K562 (cell line): ENCODE measurements around the gene ANKRD24. TPM values are rescaled to one million over a fixed set of nuclear protein-coding genes. Genes with fewer than 3 reads are reported as not detected.

Experiments
- ATAC-seq: fragments of 200-7000 bp; cut with Tn5 transposase; 3 replicates; pipeline ENCODE4 v1.9.1; 2020; ENCODE audit warnings: moderate library complexity
- BruUV-seq: library from RNA; stranded (reverse); fragments of 400-500 nt; replicated peaks from 2 replicates; lab custom pipeline; 2021; lab: Mats Ljungman, UMichigan
- CTCF ChIA-PET: fragments of 300-600 bp; formaldehyde crosslinking; extraction: SDS; loops from one replicate; lab custom pipeline; 2021; ENCODE audit warnings: low intra/inter-chr PET ratio; lab: Yijun Ruan, JAX
- POLR2A ChIA-PET: fragments of 300-600, 350-650 bp; sonication (Branson Sonifier 250); formaldehyde crosslinking; extraction: SDS; loops from one replicate; lab custom pipeline; 2021; ENCODE audit warnings: antibody characterized with exemption, inconsistent platforms; lab: Yijun Ruan, JAX
- DNase-seq, 4 experiments: peaks; one replicate each; pipeline versions ENCODE4 v3.0.0 to v3.0.0-alpha.2; 2011 to 2018; ENCODE audit warnings: low spot score in 3 of 4, mixed read lengths in 3 of 4; ENCODE audit errors: extremely low read depth in 1 of 4
- FAIRE-seq: peaks from 2 replicates; lab custom pipeline; 2011; peaks lifted over from hg19 to GRCh38; lab: Jason Lieb, UNC
- H2AFZ ChIP-seq: 2 replicates; pipeline ENCODE4 v1.6.0; 2011; ENCODE audit warnings: low read depth, low read length, control low read depth, inconsistent platforms
- H3K27ac ChIP-seq: fragments of 200-600 bp; 3 replicates; pipeline ENCODE4 v1.8.0; 2011; ENCODE audit warnings: low read depth, mild to moderate bottlenecking, control low read depth, inconsistent platforms, low read length, moderate library complexity, mixed read lengths; ENCODE audit errors: extremely low read depth
- H3K27me3 ChIP-seq, 2 experiments: fragments of 300-600 bp in 1 of 2; 2 replicates in 1 of 2; 3 replicates in 1 of 2; pipeline versions ENCODE4 v1.6.0 to v1.8.0; 2011; ENCODE audit warnings: inconsistent platforms in 2 of 2, low read length in 2 of 2, mild to moderate bottlenecking in 1 of 2, mixed read lengths in 1 of 2, moderate library complexity in 1 of 2; ENCODE audit not compliant: control insufficient read depth in 2 of 2, insufficient read depth in 2 of 2
- H3K36me3 ChIP-seq: fragments of 300-600 bp; 3 replicates; pipeline ENCODE4 v1.8.0; 2011; ENCODE audit warnings: mild to moderate bottlenecking, low read length, inconsistent platforms; ENCODE audit not compliant: control insufficient read depth, insufficient read depth
- H3K4me1 ChIP-seq, 2 experiments: fragments of 200-600 bp in 1 of 2; replicated peaks in 1 of 2; 2 replicates in 1 of 2; 3 replicates in 1 of 2; pipeline versions ENCODE4 v1.5.1 to v1.8.0; 2011; ENCODE audit warnings: inconsistent platforms in 2 of 2, low read length in 2 of 2, mild to moderate bottlenecking in 1 of 2, mixed read lengths in 1 of 2, moderate library complexity in 1 of 2; ENCODE audit not compliant: control insufficient read depth in 2 of 2, insufficient read depth in 2 of 2
- H3K4me2 ChIP-seq: 2 replicates; pipeline ENCODE4 v1.6.1; 2011; ENCODE audit warnings: low read length, control low read depth, inconsistent platforms, mixed read lengths; ENCODE audit not compliant: insufficient read depth
- H3K4me3 ChIP-seq: fragments of 200-600 bp; sonication (generic), shearing (Covaris generic); 2 replicates; pipeline ENCODE4 v1.5.1; 2016; ENCODE audit warnings: control low read depth, inconsistent platforms
- H3K79me2 ChIP-seq: fragments of 200-600 bp; 3 replicates; pipeline ENCODE4 v1.8.0; 2011; ENCODE audit warnings: low read length, inconsistent platforms; ENCODE audit not compliant: control insufficient read depth, insufficient read depth
- H3K9ac ChIP-seq, 2 experiments: 2 replicates each; pipeline versions ENCODE4 v1.6.0 to v1.6.1; 2011; ENCODE audit warnings: low read depth in 2 of 2, low read length in 2 of 2, control low read depth in 1 of 2, inconsistent platforms in 1 of 2, mild to moderate bottlenecking in 1 of 2, mixed read lengths in 1 of 2; ENCODE audit not compliant: insufficient read depth in 1 of 2
- H3K9me1 ChIP-seq: one replicate; pipeline ENCODE4 v1.6.0; 2011; ENCODE audit warnings: inconsistent platforms, mild to moderate bottlenecking, low read length, moderate library complexity; ENCODE audit not compliant: control insufficient read depth, insufficient read depth
- H3K9me3 ChIP-seq: replicated peaks from 2 replicates; pipeline ENCODE4 v1.5.1; 2011; ENCODE audit warnings: low read depth, low read length, inconsistent platforms; ENCODE audit not compliant: control insufficient read depth, insufficient read depth
- H4K20me1 ChIP-seq: replicated peaks from 2 replicates; pipeline ENCODE4 v1.6.1; 2011; ENCODE audit warnings: low read length, inconsistent platforms, mixed read lengths; ENCODE audit not compliant: control insufficient read depth, insufficient read depth
- E2F6 ChIP-seq, 2 experiments: IDR thresholded peaks; 2 replicates each; pipeline ENCODE4 v1.6.1; 2011; ENCODE audit warnings: borderline replicate concordance in 1 of 2, control low read depth in 1 of 2, low read depth in 1 of 2, low read length in 1 of 2, mild to moderate bottlenecking in 1 of 2, mixed read lengths in 1 of 2, moderate library complexity in 1 of 2; ENCODE audit not compliant: insufficient read depth in 1 of 2, insufficient read length in 1 of 2, poor library complexity in 1 of 2, severe bottlenecking in 1 of 2; ENCODE audit errors: extremely low read depth in 1 of 2
- PCBP1 ChIP-seq: fragments of 200-400 bp; formaldehyde crosslinking; IDR thresholded peaks from 2 replicates; pipeline ENCODE4 v1.6.1; 2018; ENCODE audit warnings: mild to moderate bottlenecking, low read depth, low read length; ENCODE audit not compliant: poor library complexity, severe bottlenecking
- SPI1 ChIP-seq: IDR thresholded peaks from 2 replicates; pipeline ENCODE4 v1.6.1; 2011; ENCODE audit warnings: low read depth, low read length, control low read depth, borderline replicate concordance
- ZBTB33 ChIP-seq: sonication (generic); formaldehyde crosslinking; IDR thresholded peaks from 2 replicates; pipeline ENCODE4 v1.8.1; 2023; ENCODE audit warnings: mild to moderate bottlenecking, missing genetic modification reagents
- ZFP36 ChIP-seq: fragments of 150-350 bp; IDR thresholded peaks from 2 replicates; pipeline ENCODE4 v1.6.1; 2018; ENCODE audit warnings: low read length, low read depth; ENCODE audit not compliant: partially characterized antibody
- WGBS: fragments of 100-300 bp; shearing (Covaris generic); methylation state at CpG from one replicate; pipeline ENCODE4 v1.1.6; 2016; ENCODE audit warnings: low coverage, mixed read lengths; ENCODE audit not compliant: insufficient coverage; ENCODE audit errors: missing lambda C conversion rate; 5-methylcytosine and 5-hydroxymethylcytosine counted together
- in situ Hi-C: fragments of 300-500 bp; cut with MboI; formaldehyde crosslinking; loops from 4 replicates; pipeline ENCODE4 v1.15.0; 2018; ENCODE audit warnings: inconsistent platforms, mixed read lengths
- intact Hi-C: fragments of 100-400 bp; cut with micrococcal nuclease; formaldehyde crosslinking; loops from 2 replicates; pipeline ENCODE4 v1.14.2; 2022
- polyA plus RNA-seq, 8 experiments: library from polyadenylated mRNA; depleted of rRNA in 4 of 8; stranded (reverse) in 5 of 8; unstranded in 3 of 8; fragments of >200 nt; fragmentation: Nextera tagmentation in 2 of 8; fragmentation: Illumina TruSeq in 1 of 8; extraction: Ambion mirVana in 2 of 8; extraction: Trizol in 1 of 8; gene quantifications; 2 replicates each; pipeline versions ENCODE4 v1.2.1 to v1.2.3, GENCODE V29; 2011 to 2014; ENCODE audit warnings: inconsistent platforms in 1 of 8, missing spikeins in 1 of 8
- total RNA-seq, 7 experiments: library from RNA; depleted of rRNA in 6 of 7; stranded (reverse); fragments of >200 nt in 6 of 7; fragmentation: Illumina TruSeq in 2 of 7; extraction: Trizol in 2 of 7; gene quantifications; 2 replicates each; pipeline versions ENCODE4 v1.2.1 to v1.2.3, GENCODE V29; 2011 to 2021; ENCODE audit warnings: low replicate concordance in 1 of 7
- TF ChIP-seq, protein P1 (sequence below): IDR thresholded peaks from 2 replicates; pipeline ENCODE4 v1.6.1; 2012; ENCODE audit warnings: low read depth, low read length, improper control_type of control experiment, borderline replicate concordance

ANKRD24 gene
- total and polyA plus RNA-seq, 9 of the 15 experiments (the other 6 are each of a cell fraction or from before 2014, with no cell fraction given) = 0.07 to 0.12 (median 0.09) TPM; not detected in 5

DNA sequence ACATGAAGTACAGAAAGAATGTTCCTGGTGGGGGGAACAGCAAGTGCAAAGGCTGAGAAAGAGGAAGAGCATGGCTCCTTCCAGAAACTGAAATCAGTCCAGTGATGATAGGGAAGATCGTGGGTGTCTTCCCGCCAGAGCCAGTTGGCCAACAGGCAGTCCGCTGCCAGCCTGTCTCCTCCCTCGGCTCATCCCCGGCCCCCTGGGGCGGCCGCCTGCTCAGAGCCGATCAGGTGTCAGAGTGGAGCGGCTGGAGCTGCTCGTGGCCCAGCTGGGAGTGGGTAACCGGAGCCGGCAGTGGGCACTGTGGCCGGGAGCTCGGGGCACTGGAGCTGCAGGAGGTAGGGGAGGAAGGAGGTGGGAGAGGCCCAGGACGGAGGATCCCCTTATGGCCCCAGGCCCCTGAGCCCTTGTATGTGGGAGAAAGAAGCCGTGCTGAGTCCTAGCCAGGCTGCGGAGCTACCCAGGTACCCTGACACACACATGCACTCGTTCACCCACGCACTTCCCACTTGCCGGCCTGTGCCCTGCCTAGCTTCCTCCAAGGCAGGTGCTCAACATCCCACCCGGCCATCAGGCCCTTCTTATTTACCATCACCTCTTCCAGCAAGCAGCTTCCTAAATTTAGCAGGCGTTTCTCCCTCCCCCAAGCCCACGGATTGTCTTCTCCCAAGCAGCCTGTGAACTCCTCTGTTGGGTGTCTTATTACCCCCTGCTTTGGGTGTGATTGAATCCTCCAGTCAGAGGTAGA is 1.7 kb downstream of the ANKRD24 start:
- no peaks in the 10 kb centered on the region for H3K27me3 ChIP-seq
- no peak for FAIRE-seq
- WGBS = 16% methylated on average over 20 of the region's 23 CpGs
- intact Hi-C loops = loop anchor here (10.0 kb wide), 1 partner anchor 119 kb away; the partner anchor contains the start of gene ZBTB7A
- no TSS peak for BruUV-seq
- DNase-seq = peak in 1 of 4 experiments; percentile 43
- peak overlapping the region in 1 of 2 experiments; percentile 79; a peak in 2 of 4 replicates for H3K9ac ChIP-seq
- H2AFZ ChIP-seq = no peak overlapping the region
- TF ChIP-seq ZFP36 (peak; percentile 2), ZBTB33 (CRISPR knock-in tag) (0 out of 2 replicates have a peak, but pooled peaks have one; percentile 21), SPI1 (peak; percentile 73), E2F6 (IDR thresholded peaks at IDR 0.05; ENCODE audit: borderline replicate concordance in 1 of 2, extremely low read depth in 1 of 2, insufficient read depth in 1 of 2, insufficient read length in 1 of 2, low read depth in 1 of 2, low read length in 1 of 2, poor library complexity in 1 of 2, severe bottlenecking in 1 of 2) (peak in 1 of 2 experiments; percentile 29), PCBP1 (no peak)
- TF ChIP-seq, protein P1, sequence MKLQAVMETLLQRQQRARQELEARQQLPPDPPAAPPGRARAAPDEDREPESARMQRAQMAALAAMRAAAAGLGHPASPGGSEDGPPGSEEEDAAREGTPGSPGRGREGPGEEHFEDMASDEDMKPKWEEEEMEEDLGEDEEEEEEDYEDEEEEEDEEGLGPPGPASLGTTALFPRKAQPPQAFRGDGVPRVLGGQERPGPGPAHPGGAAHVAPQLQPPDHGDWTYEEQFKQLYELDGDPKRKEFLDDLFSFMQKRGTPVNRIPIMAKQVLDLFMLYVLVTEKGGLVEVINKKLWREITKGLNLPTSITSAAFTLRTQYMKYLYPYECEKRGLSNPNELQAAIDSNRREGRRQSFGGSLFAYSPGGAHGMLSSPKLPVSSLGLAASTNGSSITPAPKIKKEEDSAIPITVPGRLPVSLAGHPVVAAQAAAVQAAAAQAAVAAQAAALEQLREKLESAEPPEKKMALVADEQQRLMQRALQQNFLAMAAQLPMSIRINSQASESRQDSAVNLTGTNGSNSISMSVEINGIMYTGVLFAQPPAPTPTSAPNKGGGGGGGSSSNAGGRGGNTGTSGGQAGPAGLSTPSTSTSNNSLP = no peak
- no peak for ATAC-seq
- no peak overlapping the region for H3K27ac ChIP-seq
- peaks cover 16% of the 10 kb centered on the region; the same call in 1 of the 3 replicates for H3K36me3 ChIP-seq
- ChIA-PET CTCF (no interaction called here), POLR2A (interaction anchor here (0.9 kb wide), 2 partner anchors 51 to 199 kb away, joined by 3 to 4 read pairs; partner anchors contain the start of gene EEF2)
- peaks cover 17% of the 10 kb centered on the region for H3K79me2 ChIP-seq
- H3K9me1 ChIP-seq = peaks cover 6% of the 10 kb centered on the region
- peak overlapping the region; percentile 6; the same call in 1 of the 2 replicates for H3K4me2 ChIP-seq
- peaks cover 17 to 45% of the 10 kb centered on the region in 2 experiments for H3K4me1 ChIP-seq
- no peaks in the 10 kb centered on the region for H3K9me3 ChIP-seq
- in situ Hi-C loops = no loop called here
- no peak overlapping the region for H3K4me3 ChIP-seq
- H4K20me1 ChIP-seq = peaks cover 3% of the 10 kb centered on the region; the same call in 1 of the 2 replicates
